ENCODE measurements around the gene MSH5.

MSH5 gene

DNA sequence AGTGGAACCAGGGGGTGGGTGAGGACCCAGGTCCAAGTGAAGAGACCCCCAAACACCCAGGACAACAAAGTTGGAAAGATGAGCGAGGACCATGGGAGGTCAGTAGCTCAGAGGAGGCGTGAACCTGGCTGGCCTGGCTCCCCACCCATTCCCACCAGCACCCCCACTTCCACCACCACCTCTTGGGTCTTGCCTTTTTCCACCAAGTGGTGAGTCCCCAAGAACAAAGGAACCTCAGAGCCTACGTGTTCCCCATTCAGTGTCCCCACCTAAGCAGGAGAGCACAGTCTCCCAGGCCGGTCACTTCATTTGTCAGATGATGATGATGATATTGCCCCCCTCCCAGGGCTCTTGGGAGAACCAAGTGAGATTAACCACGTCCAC, 37.9 kb downstream of the MSH5 start:
- H3K4me3 ChIP-seq (ENCODE audit: low read depth, low read length), result no peak overlapping the region
- TF ChIP-seq, protein P1, sequence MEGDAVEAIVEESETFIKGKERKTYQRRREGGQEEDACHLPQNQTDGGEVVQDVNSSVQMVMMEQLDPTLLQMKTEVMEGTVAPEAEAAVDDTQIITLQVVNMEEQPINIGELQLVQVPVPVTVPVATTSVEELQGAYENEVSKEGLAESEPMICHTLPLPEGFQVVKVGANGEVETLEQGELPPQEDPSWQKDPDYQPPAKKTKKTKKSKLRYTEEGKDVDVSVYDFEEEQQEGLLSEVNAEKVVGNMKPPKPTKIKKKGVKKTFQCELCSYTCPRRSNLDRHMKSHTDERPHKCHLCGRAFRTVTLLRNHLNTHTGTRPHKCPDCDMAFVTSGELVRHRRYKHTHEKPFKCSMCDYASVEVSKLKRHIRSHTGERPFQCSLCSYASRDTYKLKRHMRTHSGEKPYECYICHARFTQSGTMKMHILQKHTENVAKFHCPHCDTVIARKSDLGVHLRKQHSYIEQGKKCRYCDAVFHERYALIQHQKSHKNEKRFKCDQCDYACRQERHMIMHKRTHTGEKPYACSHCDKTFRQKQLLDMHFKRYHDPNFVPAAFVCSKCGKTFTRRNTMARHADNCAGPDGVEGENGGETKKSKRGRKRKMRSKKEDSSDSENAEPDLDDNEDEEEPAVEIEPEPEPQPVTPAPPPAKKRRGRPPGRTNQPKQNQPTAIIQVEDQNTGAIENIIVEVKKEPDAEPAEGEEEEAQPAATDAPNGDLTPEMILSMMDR (IDR thresholded peaks at IDR 0.05; ENCODE audit: low read depth, low read length, missing control alignments), result no peak
- no peak for DNase-seq (ENCODE audit: low read depth)

GRCh38 chr6:31778193-31778592, 38.4 kb downstream of the MSH5 start:
- no peak overlapping the region for H3K4me3 ChIP-seq (ENCODE audit: low read depth, low read length)
- no peak for DNase-seq (ENCODE audit: low read depth)
- TF ChIP-seq, protein P1 (IDR thresholded peaks at IDR 0.05; ENCODE audit: low read depth, low read length, missing control alignments), result no peak

- no peak for DNase-seq (ENCODE audit: low read depth)
- no peak overlapping the region for H3K4me3 ChIP-seq (ENCODE audit: low read depth, low read length)
- TF ChIP-seq, protein P1 (IDR thresholded peaks at IDR 0.05; ENCODE audit: low read depth, low read length, missing control alignments), result no peak
Observed at GRCh38 chr6:31778999-31779885, 39.4 kb downstream of the MSH5 start.

DNA sequence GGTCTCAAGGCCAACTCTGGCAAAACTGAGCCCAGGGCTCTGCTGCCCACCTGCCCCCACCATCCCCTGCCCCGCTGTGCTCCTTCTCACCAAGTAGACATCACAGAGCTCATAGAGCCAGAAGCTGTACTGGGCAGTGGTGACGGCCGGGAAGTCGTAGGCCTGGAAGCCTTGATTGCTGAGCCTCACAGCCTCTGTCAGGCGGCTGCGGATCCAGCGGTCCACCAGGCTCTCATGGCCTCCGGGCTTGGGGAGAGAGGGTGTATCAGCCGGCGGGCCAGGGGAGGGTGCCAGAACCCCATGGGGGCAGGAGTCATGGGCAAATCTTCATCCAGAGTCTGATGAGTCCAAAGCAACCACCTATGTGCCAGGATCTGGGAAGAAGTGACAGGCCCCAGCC, 40.1 kb downstream of the MSH5 start:
- TF ChIP-seq, protein P1 (IDR thresholded peaks at IDR 0.05; ENCODE audit: low read depth, low read length, missing control alignments), result no peak
- H3K4me3 ChIP-seq (ENCODE audit: low read depth, low read length), result no peak overlapping the region
- DNase-seq (ENCODE audit: low read depth), result no peak

- no peak for DNase-seq (ENCODE audit: low read depth)
- TF ChIP-seq, protein P1 (IDR thresholded peaks at IDR 0.05; ENCODE audit: low read depth, low read length, missing control alignments), result no peak
Observed at GRCh38 chr6:31780507-31781243, 40.9 kb downstream of the MSH5 start.

GRCh38 chr6:31781244-31782125, 41.7 kb downstream of the MSH5 start:
- no peak overlapping the region for H3K4me3 ChIP-seq (ENCODE audit: low read depth, low read length)
- DNase-seq (ENCODE audit: low read depth), result no peak
- TF ChIP-seq, protein P1 (IDR thresholded peaks at IDR 0.05; ENCODE audit: low read depth, low read length, missing control alignments), result no peak

More at GRCh38 chr6:31780507-31781243, 40.9 kb downstream of the MSH5 start:
- H3K4me3 ChIP-seq (ENCODE audit: low read depth, low read length), result no peak overlapping the region
